ENCODE measurements around the gene THSD4. TPM values are rescaled to one million over a fixed set of nuclear protein-coding genes. Genes with fewer than 3 reads are reported as not detected.

The THSD4 gene
- polyA plus RNA-seq, 12 donors: 18.2 to 45.9 (median 26.2) TPM; not detected in 1

DNA sequence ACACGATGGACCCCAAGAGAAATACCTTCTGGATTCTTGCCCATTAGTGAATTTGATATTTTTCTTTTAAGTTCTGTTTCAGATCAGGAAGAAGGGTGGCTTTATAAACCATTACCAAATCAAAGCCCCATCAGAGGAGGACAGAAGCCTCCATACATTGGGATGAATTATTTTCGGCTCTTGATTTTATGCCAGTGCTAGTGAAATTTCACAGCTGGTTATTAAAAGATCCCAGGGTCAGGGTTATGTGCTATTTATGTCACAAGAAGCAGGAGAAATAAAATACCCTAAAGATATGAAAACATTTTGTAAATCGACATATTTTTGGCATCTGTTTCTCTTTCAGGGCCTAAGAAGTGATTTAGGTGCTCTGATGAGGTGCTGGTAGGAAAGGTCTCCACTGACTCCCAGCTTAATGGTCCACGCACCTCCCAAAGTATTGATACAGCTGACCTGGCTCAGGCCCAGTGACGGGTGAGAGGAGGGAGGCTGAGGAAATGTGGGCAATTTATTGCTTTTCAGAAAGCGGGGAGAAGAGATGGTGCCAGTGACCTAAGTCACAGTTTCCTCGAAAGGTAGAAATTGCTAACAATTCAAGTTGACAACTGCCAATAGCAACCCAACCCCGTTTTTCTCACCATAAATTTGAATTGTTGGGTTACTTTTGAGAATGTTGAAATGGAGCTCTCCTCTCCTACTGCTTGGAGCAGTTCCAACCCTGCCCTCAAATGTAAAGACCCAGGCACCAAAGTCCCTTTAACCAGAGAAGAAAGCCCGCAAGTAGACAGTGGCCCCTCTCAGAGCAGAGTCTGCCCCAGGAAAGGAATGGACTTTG, 379.5 kb downstream of the THSD4 start:
- DNase-seq: no peak

DNA sequence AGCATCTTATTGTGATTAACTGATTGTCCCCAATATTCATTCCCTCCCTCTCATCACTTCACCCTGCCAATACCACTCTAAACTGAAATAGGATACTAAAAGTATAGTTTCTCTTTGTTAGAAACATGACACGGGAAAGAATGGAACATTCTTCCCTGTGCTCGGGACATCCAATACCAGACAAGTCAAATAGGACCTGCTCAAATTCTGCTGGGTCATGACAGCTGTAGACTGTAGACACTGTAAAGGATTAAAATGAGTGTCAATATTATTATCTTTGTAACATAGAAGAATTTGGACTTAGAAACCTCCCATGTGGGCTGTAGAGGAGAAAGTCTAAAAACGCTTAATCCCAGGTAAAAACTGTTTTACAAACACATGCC, 380.1 kb downstream of the THSD4 start:
- no peak for DNase-seq

DNA sequence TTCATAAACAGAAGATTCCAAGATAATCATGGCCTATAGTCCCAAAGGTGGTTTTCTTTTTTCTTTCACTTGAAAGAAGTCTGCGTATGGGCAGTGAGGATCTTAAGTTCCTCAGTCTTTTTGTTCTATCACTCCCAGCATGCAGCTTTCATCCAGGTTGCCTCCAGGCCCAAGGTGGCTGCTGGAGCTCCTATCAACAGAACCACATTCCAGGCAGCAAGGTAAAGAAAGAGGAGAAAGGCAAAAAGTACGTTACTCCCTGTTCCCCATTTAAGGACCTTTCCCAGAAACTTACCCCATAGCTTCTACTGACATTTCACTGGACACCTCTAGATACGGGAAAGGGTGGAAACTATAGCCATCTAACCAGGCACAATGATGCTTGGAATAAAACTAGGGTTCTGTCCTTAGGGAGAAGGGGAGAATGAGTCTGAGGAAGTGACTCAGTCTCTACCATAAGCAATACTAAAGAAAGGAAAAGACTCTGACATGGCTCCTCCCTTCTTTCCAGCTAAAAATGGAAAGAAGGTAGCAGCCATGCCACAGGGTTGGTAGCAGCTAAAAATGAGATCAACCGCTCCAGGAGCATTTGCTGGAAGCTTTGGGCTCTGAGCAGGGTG, 381.2 kb downstream of the THSD4 start:
- DNase-seq: no peak

DNA sequence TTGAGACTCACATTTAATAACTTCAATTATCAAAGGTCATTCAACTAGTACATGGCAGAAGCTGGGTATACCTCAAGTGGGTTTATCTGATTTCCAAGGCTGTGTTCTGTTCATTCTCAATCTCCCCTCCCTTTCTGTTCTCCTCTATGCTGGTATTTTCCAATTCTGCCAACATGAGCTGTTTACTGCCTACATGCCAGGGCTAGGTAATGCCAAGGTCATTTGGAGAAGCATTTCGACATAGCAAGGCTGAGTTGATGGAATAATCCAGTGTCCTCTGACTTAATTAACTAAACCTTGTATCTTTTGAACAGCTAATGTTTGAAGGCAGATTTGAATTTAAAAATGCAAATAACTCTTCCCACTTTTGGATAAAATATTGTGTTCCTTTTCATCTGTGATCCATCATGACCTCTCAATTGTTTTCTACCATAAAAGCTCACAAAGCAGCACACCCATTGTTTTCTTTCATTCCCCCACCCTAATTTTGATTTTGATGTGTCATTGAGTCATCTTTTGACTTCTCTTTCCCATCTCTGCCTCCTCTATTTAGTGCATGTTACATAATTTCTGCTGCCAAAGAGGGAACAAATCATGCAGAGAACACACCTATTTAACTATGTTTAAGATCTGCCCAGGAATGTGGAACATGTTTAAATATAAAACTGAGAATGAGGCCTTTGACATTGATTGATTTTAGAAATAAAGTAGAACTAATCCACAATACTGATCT, 386.2 kb downstream of the THSD4 start:
- DNase-seq: no peak

DNA sequence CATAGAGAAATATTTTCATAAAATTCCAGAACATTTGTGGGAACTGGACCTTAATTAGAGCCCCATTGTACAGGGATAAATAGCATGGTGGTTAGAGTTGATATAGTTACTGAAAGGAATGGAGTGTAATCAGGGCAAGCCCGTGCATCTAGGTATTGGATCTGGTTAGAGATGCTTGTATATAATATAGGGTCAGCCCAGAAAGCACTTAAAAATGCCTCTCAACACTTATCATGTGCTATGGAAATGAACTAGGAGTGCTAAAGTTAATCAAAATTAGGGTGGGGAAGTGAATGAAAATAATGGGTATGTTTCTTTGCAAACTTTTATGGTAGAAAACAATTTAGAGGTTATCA, 386.8 kb downstream of the THSD4 start:
- no peak for DNase-seq

DNA sequence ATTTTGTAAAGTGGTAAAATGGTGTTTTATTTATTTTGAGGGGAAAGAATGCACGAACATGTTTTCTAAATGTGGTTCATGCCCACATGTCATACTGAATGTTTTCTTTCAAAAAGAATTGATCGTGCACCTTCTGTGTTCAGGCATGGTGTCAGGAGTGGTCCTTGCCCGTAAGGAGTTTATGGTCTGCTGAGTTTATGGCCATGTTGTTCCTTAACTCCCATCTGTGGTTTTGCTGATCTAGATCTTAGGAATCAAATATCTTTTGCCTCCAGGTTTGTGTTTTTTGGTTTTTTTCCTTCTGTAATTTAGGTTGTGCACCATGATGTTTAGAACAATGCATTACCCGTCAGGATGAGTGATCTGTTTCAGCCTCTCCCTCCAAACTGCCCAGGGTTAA, 390.7 kb downstream of the THSD4 start:
- no peak for DNase-seq

DNA sequence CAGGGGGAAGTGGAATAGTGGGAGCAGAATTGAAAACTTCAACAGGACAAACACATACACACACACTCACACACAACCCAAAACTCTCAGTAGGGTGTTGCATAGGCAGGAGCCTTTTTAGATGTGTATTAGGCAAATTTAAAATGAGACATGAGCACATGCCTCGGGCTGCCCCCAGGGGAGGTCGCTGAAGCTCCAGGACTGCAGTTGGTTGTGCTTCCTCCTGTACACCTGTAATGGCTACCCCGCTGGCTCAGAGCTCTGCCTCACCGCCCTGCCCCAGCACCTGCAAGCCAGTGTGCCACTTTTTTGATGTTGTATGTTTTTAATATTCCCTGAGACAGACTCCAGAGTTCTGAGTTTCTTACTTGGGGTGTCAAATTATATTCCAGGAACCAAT, 391.7 kb downstream of the THSD4 start:
- DNase-seq: no peak

DNA sequence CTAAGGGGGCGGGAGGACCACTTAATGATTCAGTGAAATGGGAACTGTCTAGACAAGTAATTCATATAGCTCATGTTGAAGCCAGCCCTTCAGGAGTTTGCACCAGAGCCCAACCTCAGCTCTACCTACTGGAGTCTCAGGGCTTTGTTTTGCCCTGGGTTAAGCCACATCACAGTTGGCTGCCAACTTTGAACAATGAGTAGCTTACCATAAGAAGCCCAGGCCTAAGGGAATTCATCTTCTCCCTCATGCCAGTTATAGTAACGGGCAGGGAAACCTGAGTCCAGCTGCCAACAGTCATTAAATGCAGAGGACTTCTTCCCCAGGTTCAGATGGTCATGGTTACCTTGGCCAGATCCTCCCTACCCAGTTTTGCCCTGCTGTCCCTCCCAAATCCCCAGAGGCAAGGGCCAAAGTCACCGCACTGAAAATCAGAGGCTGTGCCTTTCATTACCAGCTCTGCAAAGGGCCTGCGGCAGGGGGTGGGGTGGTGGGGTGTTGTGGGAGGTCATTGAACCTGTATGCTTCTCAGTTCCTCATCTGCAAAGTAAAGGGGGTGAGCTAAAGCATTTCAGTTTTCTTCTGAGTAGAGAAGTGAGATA, 392.9 kb downstream of the THSD4 start:
- DNase-seq: no peak

DNA sequence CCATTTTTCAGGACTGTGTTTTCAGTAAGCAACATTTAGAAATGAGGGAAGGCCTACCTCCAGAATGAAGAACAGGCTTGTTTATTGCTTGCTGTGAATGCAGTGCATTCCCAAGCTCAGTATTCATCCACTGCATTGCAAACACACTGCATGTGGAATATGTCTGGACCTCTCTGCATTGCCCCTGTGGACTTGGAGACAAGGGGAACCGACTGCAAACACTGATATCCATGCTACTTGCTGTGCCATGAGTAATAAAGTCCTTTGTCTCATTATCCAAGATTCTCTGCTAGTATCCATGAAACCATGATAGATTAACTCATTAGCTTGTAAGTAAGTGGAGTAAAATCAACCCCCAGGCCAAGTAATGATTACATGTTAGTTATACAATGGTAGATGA, 393.9 kb downstream of the THSD4 start:
- no peak for DNase-seq

DNA sequence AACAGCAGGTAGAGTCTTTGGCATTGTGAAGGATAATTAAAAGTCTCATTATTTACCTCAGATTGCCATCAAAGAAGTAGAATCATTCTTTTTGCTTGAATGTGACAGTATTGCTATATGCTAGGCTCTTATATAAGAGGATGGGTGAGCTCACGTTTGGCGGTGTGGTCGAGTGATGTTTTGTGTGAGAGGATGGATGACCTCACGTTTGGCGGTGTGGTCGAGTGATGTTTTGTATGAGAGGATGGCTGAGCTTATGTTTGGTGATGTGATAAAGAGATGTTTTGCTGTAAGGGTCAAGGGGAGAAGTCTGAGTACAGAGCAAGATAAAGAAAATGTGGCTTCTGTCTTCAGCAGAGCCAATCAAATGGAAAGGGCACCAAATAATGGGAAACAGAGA, 395.5 kb downstream of the THSD4 start:
- DNase-seq: no peak

DNA sequence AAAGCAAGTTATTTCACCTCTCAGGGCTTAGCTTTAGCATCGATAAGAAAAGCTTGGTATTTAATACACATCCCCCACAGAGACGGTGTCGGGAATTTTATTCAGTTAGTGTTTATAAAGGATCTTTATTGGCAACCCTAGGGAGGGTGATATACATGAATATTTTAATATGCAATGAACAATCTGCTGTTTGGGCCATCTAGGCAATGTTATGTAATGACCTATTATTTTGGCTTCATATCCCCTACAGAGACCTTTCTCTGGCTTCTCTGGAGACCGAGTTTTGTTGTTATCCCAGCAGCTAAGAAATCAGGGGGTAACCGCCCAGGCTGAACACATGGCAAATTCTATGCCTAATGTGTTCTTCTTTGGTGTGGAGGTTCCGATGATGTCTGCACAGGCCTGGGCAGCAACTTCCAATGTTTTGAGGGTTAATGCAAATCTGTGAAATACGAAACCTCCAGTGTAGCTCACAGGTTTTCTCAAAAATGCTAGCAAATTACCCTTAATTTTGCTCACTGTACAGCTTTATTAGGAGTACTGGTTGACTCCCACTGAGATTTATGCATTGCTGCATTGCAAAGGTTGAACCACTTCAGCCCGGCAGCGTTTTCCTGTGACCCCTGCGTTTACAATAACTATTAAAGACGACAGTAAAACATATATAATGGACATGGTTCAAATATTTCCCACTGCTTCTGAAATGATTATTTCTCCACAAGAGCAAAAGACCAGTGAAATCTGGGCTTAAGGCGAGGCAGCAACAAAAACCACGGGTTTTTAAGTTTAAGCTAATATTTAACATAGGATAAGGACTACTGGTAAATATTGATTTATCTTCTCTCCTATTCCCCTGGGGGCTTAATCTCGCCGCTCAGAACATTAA, 396.8 kb downstream of the THSD4 start:
- no peak for DNase-seq

DNA sequence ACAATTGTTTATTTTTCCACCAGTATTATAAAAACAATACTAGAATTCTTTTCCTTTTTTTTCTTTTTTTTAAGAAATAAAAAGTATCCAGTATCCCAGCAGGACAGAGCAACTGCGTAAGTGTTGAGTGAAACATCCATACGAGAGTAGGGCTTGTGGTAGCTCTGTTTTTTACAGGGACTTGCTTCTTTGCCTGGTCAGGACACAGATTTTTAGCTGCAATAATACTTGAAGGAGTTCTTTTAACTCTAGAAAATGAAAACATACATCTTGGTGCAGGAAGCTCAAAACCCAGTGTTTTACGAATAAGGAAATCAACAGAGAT, 397.4 kb downstream of the THSD4 start:
- no peak for DNase-seq

DNA sequence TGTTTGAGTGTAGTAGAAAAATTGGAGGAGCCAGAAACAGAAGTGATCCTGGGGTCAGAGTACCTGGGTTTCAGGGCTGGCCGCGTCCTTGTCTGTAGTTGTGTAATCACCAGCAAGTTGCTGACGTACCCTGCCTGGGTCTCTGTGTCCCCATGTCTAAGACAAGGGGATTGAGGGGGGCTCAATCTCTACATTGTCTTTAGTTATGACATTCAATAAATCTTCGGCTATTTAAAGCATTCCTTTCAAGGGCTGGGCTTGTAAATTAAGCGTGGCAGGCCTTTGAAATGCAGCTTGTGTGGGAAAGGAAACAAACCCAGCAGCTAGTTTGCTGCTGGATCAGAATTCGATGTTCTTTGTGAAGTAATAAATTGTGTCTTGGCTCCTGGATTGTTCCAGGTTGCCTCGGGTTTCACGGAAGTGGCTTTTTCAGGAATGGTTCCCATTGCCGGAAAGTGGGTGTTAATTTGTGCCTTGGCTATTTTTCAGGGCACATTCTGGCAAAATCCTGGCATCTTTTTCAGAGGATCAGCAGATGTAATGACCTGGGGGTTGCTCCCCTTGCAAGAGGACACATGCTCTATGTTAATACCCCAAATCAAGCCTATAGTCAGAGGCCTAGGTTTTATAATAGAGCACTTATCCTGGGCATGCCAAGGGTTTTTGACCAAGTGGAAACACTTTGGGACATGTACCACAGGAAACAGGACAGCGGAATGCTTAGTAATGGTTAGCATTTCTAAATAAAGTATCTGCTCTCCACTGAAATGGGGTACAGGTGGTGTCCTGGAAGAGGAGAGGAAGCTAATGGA, 400.3 kb downstream of the THSD4 start:
- DNase-seq: no peak

DNA sequence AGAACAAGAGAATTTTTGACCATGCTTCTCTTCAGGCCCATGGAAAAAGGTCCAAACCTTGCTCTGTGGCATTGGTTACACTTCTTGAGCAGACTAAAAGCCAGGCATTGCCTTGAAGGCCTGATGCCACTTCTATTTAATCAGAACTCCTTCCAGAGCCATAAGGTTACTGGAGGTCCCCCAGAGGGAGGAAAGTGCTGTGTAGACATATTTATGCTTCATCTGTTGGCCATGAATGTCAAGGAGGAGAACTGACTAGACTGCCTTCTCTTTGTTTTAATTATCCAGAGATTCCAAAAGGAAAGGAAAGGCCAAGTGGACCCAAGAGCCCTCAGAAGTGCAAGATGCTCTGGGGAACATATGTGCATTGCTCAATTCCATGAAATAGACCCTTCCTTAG, 402.5 kb downstream of the THSD4 start:
- DNase-seq: no peak

DNA sequence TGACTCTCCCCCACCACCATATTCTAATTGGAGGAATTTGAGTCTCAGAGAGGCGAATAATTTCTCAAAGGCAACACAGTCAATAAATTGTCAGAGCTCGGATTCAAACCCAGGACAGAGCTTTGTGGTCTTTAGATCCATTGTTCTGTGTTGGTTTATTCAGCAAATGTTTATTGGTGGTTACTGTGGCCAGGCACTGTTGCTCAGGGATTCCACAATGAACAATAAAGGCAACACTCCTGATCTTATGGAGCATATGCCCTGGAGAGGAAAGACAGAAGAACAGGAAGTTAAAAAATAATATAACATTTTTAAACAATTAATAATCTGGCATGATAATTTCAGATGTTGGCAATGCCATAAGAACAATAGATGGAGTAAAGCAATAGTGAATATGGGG, 403.4 kb downstream of the THSD4 start:
- no peak for DNase-seq

DNA sequence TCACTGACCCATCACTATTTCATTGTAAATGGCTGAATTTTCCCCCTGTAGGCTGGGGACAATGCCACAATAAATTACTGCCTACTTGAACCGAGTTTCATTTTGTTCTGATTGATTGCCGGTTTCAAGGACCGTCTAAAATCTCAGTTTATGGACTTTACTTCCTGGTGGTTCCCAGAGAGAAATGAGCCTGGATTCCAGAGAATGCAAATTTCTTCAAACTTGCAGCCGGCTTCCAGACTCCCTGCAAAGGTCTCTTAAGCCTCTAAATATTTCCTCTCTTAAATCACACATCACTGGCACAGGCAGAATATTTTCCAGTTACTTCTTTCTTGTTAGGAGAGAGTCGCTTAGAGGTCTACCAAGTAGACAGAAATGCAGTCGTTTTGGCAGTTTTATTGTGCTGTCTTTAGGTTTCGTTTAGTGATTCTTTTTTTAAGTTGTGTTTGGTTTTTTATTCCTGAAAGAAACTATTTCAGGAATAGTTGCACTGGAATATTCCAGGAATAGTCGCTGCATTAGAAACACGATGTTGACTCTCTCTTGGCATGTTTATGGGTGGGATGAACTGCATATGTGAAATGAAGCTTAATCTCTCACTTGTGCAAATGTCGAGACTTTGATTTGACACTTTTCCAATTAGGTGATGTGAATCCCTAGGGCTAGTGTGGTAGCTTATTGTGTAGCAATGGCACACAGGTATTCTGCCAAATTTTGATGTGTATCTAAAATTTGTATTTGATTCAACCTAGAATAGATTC, 411.0 kb downstream of the THSD4 start:
- peak; percentile 59 for DNase-seq

DNA sequence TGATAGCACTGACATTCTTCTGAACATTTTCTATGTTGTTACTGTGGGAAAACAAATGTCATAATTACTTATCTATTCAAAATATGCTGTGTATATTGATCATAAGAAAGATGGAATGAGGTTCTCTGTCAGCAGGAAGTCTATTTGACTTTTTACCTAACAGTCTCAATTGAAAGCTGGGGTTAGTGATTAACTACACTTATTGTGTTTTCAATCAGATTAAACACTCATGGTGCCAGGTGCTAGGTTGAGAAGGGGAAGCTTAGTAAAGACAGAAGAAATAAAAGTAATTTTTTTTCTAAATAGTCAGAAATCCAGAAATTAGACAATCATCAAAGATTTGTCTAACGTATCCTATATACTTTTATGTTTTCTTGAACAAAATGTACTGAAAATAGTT, 414.1 kb downstream of the THSD4 start:
- no peak for DNase-seq

DNA sequence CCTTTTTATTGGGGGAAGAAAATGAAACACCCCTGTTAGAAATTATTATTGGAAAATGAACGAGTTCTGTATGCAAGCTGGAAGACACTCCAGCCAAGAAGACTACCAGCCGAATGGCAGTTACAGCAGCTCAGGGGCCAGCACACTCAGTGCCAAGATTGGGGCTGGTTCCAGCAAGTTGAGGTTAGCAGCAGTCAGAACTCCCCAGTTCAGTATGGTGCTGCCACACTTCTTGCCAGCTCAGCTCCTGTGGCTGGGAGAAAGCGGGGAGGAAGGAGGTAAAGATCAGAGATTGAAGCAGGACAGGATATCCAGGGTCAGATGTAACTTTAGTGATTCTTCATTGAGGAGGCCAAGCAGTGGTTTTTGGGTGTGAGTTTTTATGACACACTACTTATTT, 414.8 kb downstream of the THSD4 start:
- DNase-seq: no peak

DNA sequence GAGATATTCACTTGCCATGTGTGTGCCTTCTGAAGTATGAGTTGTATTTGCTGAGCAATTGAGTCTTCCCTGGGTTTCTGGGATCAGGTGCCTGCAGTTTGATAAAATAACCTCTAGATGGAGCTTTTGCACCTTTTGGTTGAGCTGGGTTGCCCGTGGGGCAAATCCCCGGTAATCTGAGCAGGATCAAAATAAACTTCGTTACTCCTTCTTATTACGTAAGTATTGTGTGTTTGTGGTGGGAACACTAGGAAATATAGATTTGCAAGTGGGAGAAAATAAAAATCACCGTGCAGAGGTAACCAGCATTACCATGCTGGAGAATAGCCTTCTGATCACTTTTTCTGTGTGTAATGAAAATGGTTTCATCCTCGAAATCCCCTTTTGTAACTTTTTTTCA, 417.7 kb downstream of the THSD4 start:
- no peak for DNase-seq

DNA sequence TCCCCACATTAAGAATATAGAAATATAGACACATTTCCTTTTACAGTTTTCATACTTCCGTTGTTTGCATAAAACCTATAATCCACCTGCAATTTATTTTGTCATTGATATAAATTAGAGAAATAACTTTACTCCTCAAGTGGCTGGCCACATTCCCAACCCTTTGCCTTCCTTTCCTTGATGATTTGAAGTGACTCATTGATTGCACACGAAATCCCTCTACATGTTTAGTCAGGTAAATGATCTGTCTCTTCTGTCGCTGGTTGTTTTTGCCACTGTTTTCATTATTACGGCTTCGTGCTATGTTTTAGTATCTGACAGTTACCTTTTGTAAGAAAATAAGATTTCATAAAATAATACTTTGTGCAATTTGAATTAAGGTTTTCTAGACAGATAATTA, 422.9 kb downstream of the THSD4 start:
- no peak for DNase-seq
